SK-N-MC (cell line): ENCODE data around the gene REPS1.
"Not testable (repeated sequence)": the region's sequence is repeated elsewhere in the genome, so short reads cannot be mapped to it uniquely, and the experiment has no call there.

Source experiments
- DNase-seq: peaks from one replicate; pipeline ENCODE4 v3.0.0-alpha.2; 2011; ENCODE audit warnings: low read depth, low spot score
- H3K27ac ChIP-seq: fragments of 200-600 bp; sonication (generic); 2 replicates; pipeline ENCODE4 v1.5.1; 2016; ENCODE audit warnings: mixed run types
- H3K36me3 ChIP-seq: fragments of 200-600 bp; sonication (generic); 2 replicates; pipeline ENCODE4 v1.6.1; 2017; ENCODE audit warnings: antibody characterized with exemption, low read length, mixed read lengths; ENCODE audit not compliant: insufficient read depth
- H3K4me3 ChIP-seq: fragments of 200-600 bp; sonication (generic); 2 replicates; pipeline ENCODE4 v1.5.1; 2016
- H3K9ac ChIP-seq: fragments of 200-600 bp; sonication (generic); 2 replicates; pipeline ENCODE4 v1.8.0; 2017; ENCODE audit warnings: mixed run types, mixed read lengths; ENCODE audit not compliant: insufficient read length
- H3K9me3 ChIP-seq: fragments of 200-600 bp; sonication (generic); 2 replicates; pipeline ENCODE4 v1.6.1; 2017; ENCODE audit warnings: low read depth, mild to moderate bottlenecking, antibody characterized with exemption, low read length, moderate library complexity, mixed read lengths
- EZH2 ChIP-seq: fragments of 200-600 bp; sonication (generic); IDR thresholded peaks from one replicate; pipeline ENCODE4 v1.6.1; 2017; ENCODE audit warnings: antibody characterized with exemption
- FOXP2 ChIP-seq: optimal IDR thresholded peaks from 2 replicates; pipeline ENCODE3; 2011; ENCODE audit warnings: mild to moderate bottlenecking, moderate library complexity; ENCODE audit not compliant: insufficient read depth; ENCODE audit errors: extremely low read length, control extremely low read depth
- POLR2AphosphoS5 ChIP-seq: IDR thresholded peaks from 2 replicates; pipeline ENCODE4 v1.6.1; 2012; ENCODE audit warnings: mild to moderate bottlenecking, low read depth, low read length, borderline replicate concordance

Gene REPS1

DNA sequence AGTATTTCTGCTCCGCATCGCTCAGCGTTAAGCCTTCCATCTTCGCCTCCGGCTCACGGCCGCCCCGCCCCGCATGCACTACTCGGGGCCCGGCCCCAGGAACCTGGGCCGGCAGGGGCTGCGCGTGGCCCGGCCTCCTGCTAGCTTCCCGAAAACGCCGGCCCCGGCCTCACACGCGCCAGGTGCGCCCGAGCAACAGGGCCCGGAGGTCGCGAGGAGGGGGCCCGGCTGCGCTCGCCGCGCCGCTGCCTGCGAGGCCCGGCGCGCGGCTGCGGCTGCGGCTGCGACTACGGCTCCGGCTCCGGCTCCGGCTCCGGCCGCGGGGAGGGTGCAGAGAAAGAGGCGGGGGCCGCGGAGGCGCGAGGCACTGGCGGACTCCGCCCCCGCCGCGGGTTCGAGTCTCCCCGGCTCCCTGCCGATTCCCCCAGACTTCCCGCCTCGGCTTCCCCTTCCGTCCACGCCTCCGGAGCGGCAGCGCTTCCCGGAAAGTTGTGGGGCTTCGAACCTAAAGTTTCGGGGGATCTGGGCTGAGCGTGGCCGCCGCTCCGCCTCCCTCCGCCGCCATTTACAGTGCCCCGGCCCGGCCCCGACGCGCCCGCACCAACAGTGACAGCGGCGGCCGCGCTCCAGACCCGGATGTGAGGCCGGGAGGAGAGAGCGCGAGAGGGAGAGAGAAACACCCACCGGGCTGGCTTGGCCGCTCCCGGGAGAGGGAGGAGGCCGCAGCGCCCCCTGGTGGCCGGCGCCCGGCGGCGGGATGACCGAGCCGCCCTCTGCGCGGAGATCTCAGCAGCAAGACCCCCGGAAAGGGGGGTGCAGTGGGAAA, at the start of gene REPS1:
Gene REPS1, minus strand, starts transcription at position 611 of the 826 bp plus-strand sequence. Its CDS starts 571 bp downstream, at position 40.
- TF ChIP-seq EZH2 (no peak), POLR2AphosphoS5 (peak; percentile 85), FOXP2 (no peak)
- Histone ChIP-seq H3K27ac (peak within 1 kb of the TSS; percentile 72; the same call in 1 of the 2 replicates), H3K36me3 (peaks cover 7% of the 10 kb centered on the region; the same call in 1 of the 2 replicates), H3K9ac (peak within 1 kb of the TSS; percentile 95), H3K9me3 (no peaks in the 10 kb centered on the region), H3K4me3 (peak within 1 kb of the TSS; percentile 86)
- DNase-seq = peak; percentile 44

GRCh38 chr6:139037490-139037889, 49.4 kb upstream of the REPS1 start:
- no peak for DNase-seq
- TF ChIP-seq POLR2AphosphoS5 (no peak), EZH2 (no peak), FOXP2 (no peak)

GRCh38 chr6:139030228-139030963, 42.3 kb upstream of the REPS1 start:
- no peak for DNase-seq
- H3K9me3 ChIP-seq = no peaks in the 10 kb centered on the region
- TF ChIP-seq EZH2 (no peak), FOXP2 (no peak), POLR2AphosphoS5 (no peak)
- peak overlapping the region; percentile 87 for H3K9ac ChIP-seq
- H3K4me3 ChIP-seq = peak overlapping the region; percentile 86
- peak overlapping the region; percentile 3; the same call in 1 of the 2 replicates for H3K27ac ChIP-seq
- H3K36me3 ChIP-seq = peaks cover 17% of the 10 kb centered on the region

More at GRCh38 chr6:139037490-139037889, 49.4 kb upstream of the REPS1 start:
- H3K27ac ChIP-seq = no peak overlapping the region
- peaks cover 66% of the 10 kb centered on the region for H3K36me3 ChIP-seq
- H3K4me3 ChIP-seq = no peak overlapping the region
- H3K9me3 ChIP-seq = no peaks in the 10 kb centered on the region
- no peak overlapping the region for H3K9ac ChIP-seq

GRCh38 chr6:139029470-139030227, 41.6 kb upstream of the REPS1 start:
- no peaks in the 10 kb centered on the region for H3K9me3 ChIP-seq
- TF ChIP-seq POLR2AphosphoS5 = no peak
- no peak for TF ChIP-seq EZH2
- TF ChIP-seq FOXP2 = no peak
- DNase-seq = no peak
- peaks cover 10% of the 10 kb centered on the region for H3K36me3 ChIP-seq
- peak overlapping the region; percentile 87 for H3K9ac ChIP-seq
- H3K4me3 ChIP-seq = peak overlapping the region; percentile 86
- H3K27ac ChIP-seq = peak overlapping the region; percentile 3; the same call in 1 of the 2 replicates

DNA sequence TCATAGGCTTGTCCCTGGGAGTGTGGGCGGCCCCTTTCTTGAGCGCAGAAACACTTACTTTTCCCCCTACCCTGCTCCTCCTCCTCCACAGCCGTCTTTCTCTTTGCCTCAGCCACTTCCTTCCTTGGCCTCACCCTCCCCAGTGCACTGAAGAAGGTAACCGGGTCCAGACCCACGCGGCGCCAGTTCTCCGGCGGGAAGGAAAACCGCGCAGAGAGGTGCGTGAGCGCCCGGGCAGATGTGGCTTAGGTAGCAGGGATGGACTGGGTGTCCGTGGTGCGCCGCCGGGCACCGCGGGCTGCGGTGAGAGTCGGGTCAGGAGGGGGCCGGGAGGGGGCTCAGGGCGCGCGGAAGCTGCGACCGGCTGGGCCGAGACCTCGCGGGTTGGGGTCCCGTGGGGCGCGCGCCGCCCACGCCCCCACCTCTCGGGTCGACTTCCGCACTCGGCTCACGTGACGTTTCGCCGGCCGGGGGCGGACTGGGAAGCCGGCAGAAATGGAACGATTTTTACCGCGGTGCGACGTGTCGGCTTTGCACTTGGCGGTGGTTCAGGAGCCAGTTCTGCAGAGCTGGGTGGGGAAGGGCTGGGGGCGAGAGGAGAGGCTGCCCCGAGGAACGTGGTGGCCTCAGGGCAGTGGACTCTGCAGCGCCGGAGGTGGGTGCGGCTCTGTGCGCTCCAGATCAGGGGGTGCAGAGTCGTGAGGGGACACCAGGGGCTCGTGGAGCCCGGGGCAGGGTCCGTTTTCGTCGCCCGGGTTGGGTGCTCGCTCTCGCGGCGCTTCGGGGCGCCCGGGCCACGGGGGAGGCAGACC, 40.8 kb upstream of the REPS1 start, which contains the start of gene ABRACL:
Gene ABRACL, plus strand, starts transcription at position 88 of the 812 bp plus-strand sequence. CDS start 5,416 bp downstream, outside the sequence.
- DNase-seq = peak; percentile 42
- peak within 1 kb of the TSS; percentile 87 for H3K9ac ChIP-seq
- no peaks in the 10 kb centered on the region for H3K9me3 ChIP-seq
- peak within 1 kb of the TSS; percentile 75; the same call in 1 of the 2 replicates for H3K27ac ChIP-seq
- H3K4me3 ChIP-seq = peak within 1 kb of the TSS; percentile 86
- H3K36me3 ChIP-seq = peaks cover 3% of the 10 kb centered on the region; the same call in 1 of the 2 replicates
- TF ChIP-seq POLR2AphosphoS5 (peak; percentile 94), FOXP2 (no peak)

DNA sequence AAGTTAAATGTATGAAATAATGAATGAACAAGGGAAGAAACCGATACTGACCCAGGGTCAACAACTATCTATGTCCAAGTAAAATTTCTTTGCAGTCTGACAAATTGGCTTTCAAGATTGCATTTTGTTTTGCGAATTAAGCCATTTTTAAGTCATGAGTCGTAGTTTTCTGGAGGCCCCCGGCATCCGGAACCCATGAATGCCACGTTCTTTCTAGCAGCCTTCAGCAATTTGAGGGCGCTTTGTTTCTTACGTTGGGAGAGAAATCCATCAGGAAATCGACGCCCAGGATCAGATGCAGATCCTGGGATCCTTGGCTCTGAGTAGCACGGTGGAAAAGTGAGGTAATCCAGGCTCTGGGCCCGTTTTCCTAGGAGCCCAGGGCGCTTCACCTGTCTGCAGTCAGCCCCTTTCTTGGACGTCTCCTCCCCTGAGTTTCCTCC, 40.2 kb upstream of the REPS1 start:
- no peak for TF ChIP-seq EZH2
- TF ChIP-seq FOXP2 = no peak
- TF ChIP-seq POLR2AphosphoS5 = no peak
- Histone ChIP-seq H3K36me3 (no peaks in the 10 kb centered on the region; the same call in 1 of the 2 replicates), H3K9ac (peak overlapping the region; percentile 87), H3K27ac (peak overlapping the region; percentile 75; the same call in 1 of the 2 replicates), H3K4me3 (peak overlapping the region; percentile 86), H3K9me3 (no peaks in the 10 kb centered on the region)
- no peak for DNase-seq

GRCh38 chr6:139027620-139028182, 39.6 kb upstream of the REPS1 start:
- no peak for DNase-seq

DNA sequence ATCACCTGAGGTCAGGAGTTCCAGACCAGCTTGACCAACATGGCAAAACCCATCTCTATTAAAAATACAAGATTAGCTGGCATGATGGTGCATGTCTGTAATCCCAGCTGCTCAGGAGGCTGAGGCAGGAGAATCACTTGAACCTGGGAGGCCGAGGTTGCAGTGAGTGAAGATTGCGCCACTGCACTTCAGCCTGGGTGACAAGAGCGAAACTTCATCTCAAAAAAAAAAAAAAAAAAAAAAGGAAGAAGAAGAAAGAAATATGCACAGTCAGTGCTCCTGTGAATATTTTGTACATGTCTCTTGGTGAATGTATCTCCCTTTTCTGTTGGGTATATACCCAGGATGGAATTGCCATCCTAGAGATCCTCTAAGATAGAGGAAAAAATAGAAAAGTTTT, 37.4 kb upstream of the REPS1 start:
- H3K36me3 ChIP-seq, H3K27ac ChIP-seq, H3K4me3 ChIP-seq, DNase-seq, H3K9me3 ChIP-seq, H3K9ac ChIP-seq: not testable (repeated sequence)

More at GRCh38 chr6:139027620-139028182, 39.6 kb upstream of the REPS1 start:
- Histone ChIP-seq H3K4me3 (peak overlapping the region; percentile 86), H3K9ac (peak overlapping the region; percentile 87), H3K9me3 (no peaks in the 10 kb centered on the region), H3K27ac (peak overlapping the region; percentile 75; the same call in 1 of the 2 replicates), H3K36me3 (no peaks in the 10 kb centered on the region)
- TF ChIP-seq EZH2 (no peak), FOXP2 (no peak), POLR2AphosphoS5 (no peak)
